SK-N-SH treated with all-trans-retinoic acid at 6 μM for 48 hours (cell line): ENCODE measurements around the gene TRAPPC4.

Source experiments
- ATAC-seq: fragments of 200-7000 bp; cut with Tn5 transposase; 3 replicates; pipeline ENCODE4 v1.9.1; 2020; ENCODE audit warnings: mild to moderate bottlenecking, moderate library complexity
- ARNTL ChIP-seq: fragments of 450-650 bp; formaldehyde crosslinking; IDR thresholded peaks from 2 replicates; pipeline ENCODE4 v1.5.0; 2020; ENCODE audit warnings: low read depth, mild to moderate bottlenecking, moderate library complexity, borderline replicate concordance
- BACH2 ChIP-seq: fragments of 250-450 bp; sonication (Bioruptor Pico); IDR thresholded peaks from 2 replicates; pipeline ENCODE4 v1.9.0; 2021; ENCODE audit warnings: mild to moderate bottlenecking, borderline replicate concordance
- CSDC2 ChIP-seq: fragments of 250-450 bp; sonication (Bioruptor Pico); IDR thresholded peaks from 2 replicates; pipeline ENCODE4 v1.5.0; 2020; ENCODE audit warnings: mild to moderate bottlenecking, moderate library complexity
- ESRRG ChIP-seq: fragments of 250-450 bp; sonication (Bioruptor Pico); IDR thresholded peaks from 2 replicates; pipeline ENCODE4 v1.6.1; 2021; ENCODE audit warnings: mild to moderate bottlenecking
- GLIS3 ChIP-seq: fragments of 250-450 bp; sonication (Bioruptor Pico); IDR thresholded peaks from 2 replicates; pipeline ENCODE4 v1.5.0; 2020; ENCODE audit warnings: mild to moderate bottlenecking, moderate library complexity
- OSR1 ChIP-seq: fragments of 250-450 bp; sonication (Bioruptor Pico); IDR thresholded peaks from 2 replicates; pipeline ENCODE4 v1.8.0; 2022; ENCODE audit warnings: moderate library complexity, mild to moderate bottlenecking, inconsistent platforms
- PPARA ChIP-seq: fragments of 250-450 bp; sonication (Bioruptor Pico); IDR thresholded peaks from 2 replicates; pipeline ENCODE4 v1.5.0; 2020; ENCODE audit warnings: mild to moderate bottlenecking, borderline replicate concordance
- RARB ChIP-seq: fragments of 250-450 bp; sonication (Bioruptor Pico); IDR thresholded peaks from 2 replicates; pipeline ENCODE4 v1.8.0; 2021; ENCODE audit warnings: mild to moderate bottlenecking, moderate library complexity
- SNAI2 ChIP-seq: fragments of 250-450 bp; sonication (Bioruptor Pico); IDR thresholded peaks from 2 replicates; pipeline ENCODE4 v1.5.0; 2020; ENCODE audit warnings: mild to moderate bottlenecking, moderate library complexity
- TCF4 ChIP-seq: fragments of 250-450 bp; sonication (Bioruptor Pico); IDR thresholded peaks from 2 replicates; pipeline ENCODE4 v1.8.0; 2021; ENCODE audit warnings: mild to moderate bottlenecking, moderate library complexity, borderline replicate concordance
- TOX ChIP-seq: fragments of 250-450 bp; sonication (Bioruptor Pico); IDR thresholded peaks from 2 replicates; pipeline ENCODE4 v1.8.0; 2021; ENCODE audit warnings: mild to moderate bottlenecking, moderate library complexity, borderline replicate concordance
- ZC3H10 ChIP-seq: fragments of 250-450 bp; sonication (Bioruptor Pico); IDR thresholded peaks from 2 replicates; pipeline ENCODE4 v1.5.1; 2021; ENCODE audit warnings: mild to moderate bottlenecking, moderate library complexity
- ZFP3 ChIP-seq: fragments of 250-450 bp; sonication (Bioruptor Pico); IDR thresholded peaks from 2 replicates; pipeline ENCODE4 v1.5.0; 2020; ENCODE audit warnings: mild to moderate bottlenecking, moderate library complexity
- ZFP30 ChIP-seq: fragments of 450-650 bp; formaldehyde crosslinking; IDR thresholded peaks from 2 replicates; pipeline ENCODE4 v1.5.0; 2022; ENCODE audit warnings: mild to moderate bottlenecking, moderate library complexity
- ZNF565 ChIP-seq: fragments of 450-650 bp; formaldehyde crosslinking; conservative IDR thresholded peaks from 2 replicates; pipeline ENCODE4 v1.5.0; 2020; ENCODE audit warnings: low read depth, mild to moderate bottlenecking, moderate library complexity
- ZNF70 ChIP-seq: fragments of 450-650 bp; formaldehyde crosslinking; IDR thresholded peaks from 2 replicates; pipeline ENCODE4 v1.5.0; 2020; ENCODE audit warnings: mild to moderate bottlenecking, moderate library complexity
- ZNF8 ChIP-seq: fragments of 450-650 bp; formaldehyde crosslinking; IDR thresholded peaks from 2 replicates; pipeline ENCODE4 v1.5.0; 2020; ENCODE audit warnings: mild to moderate bottlenecking, moderate library complexity
- TF ChIP-seq, protein P1 (sequence below): fragments of 250-450 bp; sonication (Bioruptor Pico); IDR thresholded peaks from 2 replicates; pipeline ENCODE4 v1.5.1; 2020; ENCODE audit warnings: low read depth, mild to moderate bottlenecking, moderate library complexity
- TF ChIP-seq, protein P2 (sequence below): fragments of 250-450 bp; sonication (Bioruptor Pico); IDR thresholded peaks from 2 replicates; pipeline ENCODE4 v1.8.0; 2020; ENCODE audit warnings: mild to moderate bottlenecking, moderate library complexity, borderline replicate concordance
- TF ChIP-seq, protein P3 (sequence below): fragments of 250-450 bp; sonication (Bioruptor Pico); IDR thresholded peaks from 2 replicates; pipeline ENCODE4 v1.5.0; 2020; ENCODE audit warnings: mild to moderate bottlenecking, moderate library complexity
- TF ChIP-seq, protein P4 (sequence below): fragments of 250-450 bp; sonication (Bioruptor Pico); IDR thresholded peaks from 2 replicates; pipeline ENCODE4 v1.5.1; 2021; ENCODE audit warnings: mild to moderate bottlenecking, moderate library complexity
- TF ChIP-seq, protein P5 (sequence below): fragments of 250-450 bp; sonication (Bioruptor Pico); IDR thresholded peaks from 2 replicates; pipeline ENCODE4 v1.8.0; 2021; ENCODE audit warnings: low read depth, mild to moderate bottlenecking, moderate library complexity, borderline replicate concordance

Gene TRAPPC4

DNA sequence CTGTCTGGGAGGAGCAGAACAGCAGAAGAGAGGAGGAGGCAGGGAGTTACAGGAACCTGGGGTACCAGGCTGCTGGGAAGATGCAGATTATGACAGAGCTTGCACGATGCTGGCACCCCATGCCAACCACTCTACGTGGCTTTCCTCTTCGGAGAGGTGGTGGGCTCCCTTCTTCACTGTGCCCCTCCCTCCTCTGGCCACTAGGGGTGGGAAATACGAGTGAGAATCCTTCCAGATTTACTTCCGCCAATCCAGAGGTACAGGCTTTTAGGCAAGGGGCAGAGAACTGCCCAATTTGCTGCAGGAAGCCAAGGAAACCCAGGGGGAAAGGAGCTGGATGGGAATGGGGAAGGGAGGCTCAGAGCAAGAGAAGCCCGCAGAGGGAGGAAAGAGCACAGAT is 26.1 kb downstream of the TRAPPC4 start (continued):
- TF ChIP-seq, protein P1, sequence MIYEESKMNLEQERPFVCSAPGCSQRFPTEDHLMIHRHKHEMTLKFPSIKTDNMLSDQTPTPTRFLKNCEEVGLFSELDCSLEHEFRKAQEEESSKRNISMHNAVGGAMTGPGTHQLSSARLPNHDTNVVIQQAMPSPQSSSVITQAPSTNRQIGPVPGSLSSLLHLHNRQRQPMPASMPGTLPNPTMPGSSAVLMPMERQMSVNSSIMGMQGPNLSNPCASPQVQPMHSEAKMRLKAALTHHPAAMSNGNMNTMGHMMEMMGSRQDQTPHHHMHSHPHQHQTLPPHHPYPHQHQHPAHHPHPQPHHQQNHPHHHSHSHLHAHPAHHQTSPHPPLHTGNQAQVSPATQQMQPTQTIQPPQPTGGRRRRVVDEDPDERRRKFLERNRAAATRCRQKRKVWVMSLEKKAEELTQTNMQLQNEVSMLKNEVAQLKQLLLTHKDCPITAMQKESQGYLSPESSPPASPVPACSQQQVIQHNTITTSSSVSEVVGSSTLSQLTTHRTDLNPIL (CRISPR knock-in tag), result no peak
- TF ChIP-seq ZNF70 (no peak), OSR1 (CRISPR knock-in tag) (no peak), ZFP30 (CRISPR knock-in tag) (no peak)

DNA sequence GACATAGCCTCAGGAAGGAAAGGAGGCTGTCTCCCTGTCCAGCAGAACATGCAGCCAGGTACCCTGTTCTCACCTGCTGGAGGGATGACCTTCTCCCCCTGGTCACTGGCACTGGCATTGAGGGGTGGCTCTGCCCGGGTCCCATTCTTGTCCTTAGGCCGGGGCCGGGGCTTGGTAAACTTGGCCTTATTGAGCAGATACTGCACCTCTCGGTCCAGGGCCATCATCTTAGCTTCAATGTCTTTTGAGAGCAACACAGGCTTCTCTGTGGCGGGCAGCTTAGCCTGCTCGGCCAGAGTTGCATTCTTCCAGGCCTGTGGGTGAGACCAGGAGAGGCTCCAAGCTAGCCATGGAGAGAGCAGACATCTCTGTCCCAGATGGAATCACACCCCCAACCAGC is 27.9 kb downstream of the TRAPPC4 start:
- no peak for ATAC-seq
- TF ChIP-seq TOX (CRISPR knock-in tag) (no peak), ESRRG (CRISPR knock-in tag) (no peak), ZNF8 (CRISPR knock-in tag) (no peak), BACH2 (CRISPR knock-in tag) (no peak), ZC3H10 (CRISPR knock-in tag) (no peak), OSR1 (CRISPR knock-in tag) (no peak), TCF4 (CRISPR knock-in tag) (no peak), ARNTL (CRISPR knock-in tag) (no peak), PPARA (no peak), CSDC2 (CRISPR knock-in tag) (no peak), ZNF565 (no peak), ZNF70 (no peak), SNAI2 (no peak), ZFP3 (CRISPR knock-in tag) (no peak), ZFP30 (CRISPR knock-in tag) (no peak)
- TF ChIP-seq, protein P1 (CRISPR knock-in tag), result no peak
- TF ChIP-seq, protein P2, sequence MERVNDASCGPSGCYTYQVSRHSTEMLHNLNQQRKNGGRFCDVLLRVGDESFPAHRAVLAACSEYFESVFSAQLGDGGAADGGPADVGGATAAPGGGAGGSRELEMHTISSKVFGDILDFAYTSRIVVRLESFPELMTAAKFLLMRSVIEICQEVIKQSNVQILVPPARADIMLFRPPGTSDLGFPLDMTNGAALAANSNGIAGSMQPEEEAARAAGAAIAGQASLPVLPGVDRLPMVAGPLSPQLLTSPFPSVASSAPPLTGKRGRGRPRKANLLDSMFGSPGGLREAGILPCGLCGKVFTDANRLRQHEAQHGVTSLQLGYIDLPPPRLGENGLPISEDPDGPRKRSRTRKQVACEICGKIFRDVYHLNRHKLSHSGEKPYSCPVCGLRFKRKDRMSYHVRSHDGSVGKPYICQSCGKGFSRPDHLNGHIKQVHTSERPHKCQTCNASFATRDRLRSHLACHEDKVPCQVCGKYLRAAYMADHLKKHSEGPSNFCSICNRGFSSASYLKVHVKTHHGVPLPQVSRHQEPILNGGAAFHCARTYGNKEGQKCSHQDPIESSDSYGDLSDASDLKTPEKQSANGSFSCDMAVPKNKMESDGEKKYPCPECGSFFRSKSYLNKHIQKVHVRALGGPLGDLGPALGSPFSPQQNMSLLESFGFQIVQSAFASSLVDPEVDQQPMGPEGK (CRISPR knock-in tag), result no peak
- TF ChIP-seq, protein P3, sequence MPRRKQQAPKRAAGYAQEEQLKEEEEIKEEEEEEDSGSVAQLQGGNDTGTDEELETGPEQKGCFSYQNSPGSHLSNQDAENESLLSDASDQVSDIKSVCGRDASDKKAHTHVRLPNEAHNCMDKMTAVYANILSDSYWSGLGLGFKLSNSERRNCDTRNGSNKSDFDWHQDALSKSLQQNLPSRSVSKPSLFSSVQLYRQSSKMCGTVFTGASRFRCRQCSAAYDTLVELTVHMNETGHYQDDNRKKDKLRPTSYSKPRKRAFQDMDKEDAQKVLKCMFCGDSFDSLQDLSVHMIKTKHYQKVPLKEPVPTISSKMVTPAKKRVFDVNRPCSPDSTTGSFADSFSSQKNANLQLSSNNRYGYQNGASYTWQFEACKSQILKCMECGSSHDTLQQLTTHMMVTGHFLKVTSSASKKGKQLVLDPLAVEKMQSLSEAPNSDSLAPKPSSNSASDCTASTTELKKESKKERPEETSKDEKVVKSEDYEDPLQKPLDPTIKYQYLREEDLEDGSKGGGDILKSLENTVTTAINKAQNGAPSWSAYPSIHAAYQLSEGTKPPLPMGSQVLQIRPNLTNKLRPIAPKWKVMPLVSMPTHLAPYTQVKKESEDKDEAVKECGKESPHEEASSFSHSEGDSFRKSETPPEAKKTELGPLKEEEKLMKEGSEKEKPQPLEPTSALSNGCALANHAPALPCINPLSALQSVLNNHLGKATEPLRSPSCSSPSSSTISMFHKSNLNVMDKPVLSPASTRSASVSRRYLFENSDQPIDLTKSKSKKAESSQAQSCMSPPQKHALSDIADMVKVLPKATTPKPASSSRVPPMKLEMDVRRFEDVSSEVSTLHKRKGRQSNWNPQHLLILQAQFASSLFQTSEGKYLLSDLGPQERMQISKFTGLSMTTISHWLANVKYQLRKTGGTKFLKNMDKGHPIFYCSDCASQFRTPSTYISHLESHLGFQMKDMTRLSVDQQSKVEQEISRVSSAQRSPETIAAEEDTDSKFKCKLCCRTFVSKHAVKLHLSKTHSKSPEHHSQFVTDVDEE (CRISPR knock-in tag), result no peak
- TF ChIP-seq, protein P4, sequence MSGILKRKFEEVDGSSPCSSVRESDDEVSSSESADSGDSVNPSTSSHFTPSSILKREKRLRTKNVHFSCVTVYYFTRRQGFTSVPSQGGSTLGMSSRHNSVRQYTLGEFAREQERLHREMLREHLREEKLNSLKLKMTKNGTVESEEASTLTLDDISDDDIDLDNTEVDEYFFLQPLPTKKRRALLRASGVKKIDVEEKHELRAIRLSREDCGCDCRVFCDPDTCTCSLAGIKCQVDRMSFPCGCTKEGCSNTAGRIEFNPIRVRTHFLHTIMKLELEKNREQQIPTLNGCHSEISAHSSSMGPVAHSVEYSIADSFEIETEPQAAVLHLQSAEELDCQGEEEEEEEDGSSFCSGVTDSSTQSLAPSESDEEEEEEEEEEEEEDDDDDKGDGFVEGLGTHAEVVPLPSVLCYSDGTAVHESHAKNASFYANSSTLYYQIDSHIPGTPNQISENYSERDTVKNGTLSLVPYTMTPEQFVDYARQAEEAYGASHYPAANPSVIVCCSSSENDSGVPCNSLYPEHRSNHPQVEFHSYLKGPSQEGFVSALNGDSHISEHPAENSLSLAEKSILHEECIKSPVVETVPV (CRISPR knock-in tag), result no peak
- TF ChIP-seq, all 23 proteins: peak for 0

DNA sequence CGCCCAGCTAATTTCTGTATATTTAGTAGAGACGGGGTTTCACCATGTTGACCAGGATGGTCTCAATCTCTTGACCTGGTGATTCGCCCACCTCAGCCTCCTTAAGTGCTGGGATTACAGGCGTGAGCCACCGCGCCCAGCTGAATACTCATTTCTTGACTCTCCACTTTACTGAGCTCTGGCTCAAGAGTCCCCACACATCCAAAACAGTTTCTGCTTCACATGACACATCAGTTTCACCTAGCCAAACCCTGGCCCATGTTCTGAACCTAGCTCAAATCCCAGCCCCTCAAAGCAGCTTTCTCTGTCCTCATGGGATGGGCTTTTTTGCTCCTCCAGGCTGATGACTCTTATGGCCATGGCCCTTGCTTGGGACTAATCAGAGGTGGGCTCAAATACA is 28.6 kb downstream of the TRAPPC4 start:
- no peak for TF ChIP-seq RARB (CRISPR knock-in tag)
- TF ChIP-seq ZNF70, result no peak
- ATAC-seq, result no peak

DNA sequence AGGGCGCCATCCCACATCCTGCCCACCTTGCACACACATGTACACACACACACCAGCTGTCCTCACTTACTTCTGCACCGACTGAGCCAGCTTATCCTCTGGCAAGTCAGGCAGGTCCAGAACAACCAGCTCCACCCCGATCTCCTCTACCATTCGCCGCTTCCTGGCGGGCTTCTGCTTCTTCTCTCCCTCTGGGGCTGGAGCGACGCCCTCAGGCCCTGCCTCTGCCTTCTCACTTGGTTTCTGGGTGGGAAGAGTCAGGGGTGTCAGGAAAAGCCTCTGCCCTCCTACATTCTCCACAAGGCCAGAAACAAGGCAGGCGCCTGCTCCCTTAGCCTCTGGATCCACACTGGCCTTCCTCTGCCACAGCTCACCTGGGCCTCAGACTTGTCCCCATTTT is 30.1 kb downstream of the TRAPPC4 start:
- ATAC-seq, result no peak
- TF ChIP-seq ZNF8 (CRISPR knock-in tag) (no peak), ZFP30 (CRISPR knock-in tag) (no peak), ARNTL (CRISPR knock-in tag) (no peak), RARB (CRISPR knock-in tag) (no peak), ESRRG (CRISPR knock-in tag) (no peak), ZC3H10 (CRISPR knock-in tag) (no peak), ZNF70 (no peak), CSDC2 (CRISPR knock-in tag) (no peak), SNAI2 (no peak), OSR1 (CRISPR knock-in tag) (no peak), TCF4 (CRISPR knock-in tag) (no peak), GLIS3 (CRISPR knock-in tag) (no peak)
- TF ChIP-seq, protein P5, sequence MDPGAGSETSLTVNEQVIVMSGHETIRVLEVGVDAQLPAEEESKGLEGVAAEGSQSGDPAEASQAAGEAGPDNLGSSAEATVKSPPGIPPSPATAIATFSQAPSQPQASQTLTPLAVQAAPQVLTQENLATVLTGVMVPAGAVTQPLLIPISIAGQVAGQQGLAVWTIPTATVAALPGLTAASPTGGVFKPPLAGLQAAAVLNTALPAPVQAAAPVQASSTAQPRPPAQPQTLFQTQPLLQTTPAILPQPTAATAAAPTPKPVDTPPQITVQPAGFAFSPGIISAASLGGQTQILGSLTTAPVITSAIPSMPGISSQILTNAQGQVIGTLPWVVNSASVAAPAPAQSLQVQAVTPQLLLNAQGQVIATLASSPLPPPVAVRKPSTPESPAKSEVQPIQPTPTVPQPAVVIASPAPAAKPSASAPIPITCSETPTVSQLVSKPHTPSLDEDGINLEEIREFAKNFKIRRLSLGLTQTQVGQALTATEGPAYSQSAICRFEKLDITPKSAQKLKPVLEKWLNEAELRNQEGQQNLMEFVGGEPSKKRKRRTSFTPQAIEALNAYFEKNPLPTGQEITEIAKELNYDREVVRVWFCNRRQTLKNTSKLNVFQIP (CRISPR knock-in tag), result no peak
- TF ChIP-seq, protein P2 (CRISPR knock-in tag), result no peak
- TF ChIP-seq, protein P4 (CRISPR knock-in tag), result no peak
